Testis (tissue), 3 donors: ENCODE data around the gene ANTXR2. TPM values are rescaled to one million over a fixed set of nuclear protein-coding genes. Genes with fewer than 3 reads are reported as not detected.

Experiments
- DNase-seq: peaks from one replicate; pipeline ENCODE4 v3.0.0-alpha.2; 2019
- H3K27ac ChIP-seq, 2 donors: fragments of 200-600 bp; sonication (generic); one replicate each; pipeline ENCODE4 v1.5.1; 2019
- H3K27me3 ChIP-seq: fragments of 200-600 bp; sonication (generic); one replicate; pipeline ENCODE4 v1.5.1; 2019
- H3K36me3 ChIP-seq: fragments of 200-600 bp; sonication (generic); one replicate; pipeline ENCODE4 v1.5.1; 2017; ENCODE audit warnings: low read depth; ENCODE audit errors: missing control alignments
- H3K4me1 ChIP-seq: fragments of 200-600 bp; sonication (generic); one replicate; pipeline ENCODE4 v1.5.1; 2019
- H3K4me3 ChIP-seq, 2 donors: fragments of 200-600 bp; sonication (generic); one replicate each; pipeline ENCODE4 v1.5.1; 2017 to 2019
- H3K9me3 ChIP-seq: fragments of 200-600 bp; sonication (generic); one replicate; pipeline ENCODE4 v1.5.1; 2017
- CTCF ChIP-seq, 3 experiments: fragments of 450-650 bp in 2 of 3; fragments of 200-600 bp in 1 of 3; sonication (generic) in 1 of 3; IDR thresholded peaks; one replicate each; pipeline ENCODE4 v1.5.1; 2016 to 2019; ENCODE audit warnings: antibody characterized with exemption in 3 of 3, mild to moderate bottlenecking in 2 of 3, moderate library complexity in 1 of 3
- POLR2A ChIP-seq: fragments of 450-650 bp; IDR thresholded peaks from one replicate; pipeline ENCODE4 v1.6.1; 2017; ENCODE audit warnings: antibody characterized with exemption, mild to moderate bottlenecking, moderate library complexity
- WGBS, 2 donors: methylation state at CpG; one replicate each; pipeline ENCODE4 v1.1.5; 2018; 5-methylcytosine and 5-hydroxymethylcytosine counted together
- intact Hi-C: fragments of 100-400 bp; cut with DNase I; formaldehyde crosslinking; loops from one replicate; pipeline ENCODE4 v1.15.1; 2023; ENCODE audit warnings: low total_unique reads
- polyA plus RNA-seq: library from polyadenylated mRNA; stranded (reverse); fragments of 350-450 nt; fragmentation: Illumina TruSeq; extraction: RNeasy Lipid Tissue Mini Kit (QIAGEN cat#74804); gene quantifications from one replicate; pipeline ENCODE4 v1.2.3, GENCODE V29; 2014; ENCODE audit warnings: low read depth, low replicate concordance; ENCODE audit not compliant: insufficient read depth
- total RNA-seq, 2 donors: library from RNA; depleted of rRNA; stranded (reverse); fragments of >200 nt; gene quantifications; one replicate each; pipeline ENCODE4 v1.2.3, GENCODE V29; 2016

ANTXR2 gene
- total and polyA plus RNA-seq, 3 donors from 2014 or later, result 23.8 to 30.8 (median 30.4) TPM

- no peak for DNase-seq
- H3K27me3 ChIP-seq, result no peaks in the 10 kb centered on the region
- no peaks in the 10 kb centered on the region for H3K36me3 ChIP-seq
- H3K4me1 ChIP-seq, result no peaks in the 10 kb centered on the region
- intact Hi-C loops, result loop anchor here (5.0 to 10.0 kb wide), 2 partner anchors 111 to 1111 kb away; no protein-coding TSS in a partner anchor
- H3K27ac ChIP-seq, result peak overlapping the region; percentile 82 to 89
- peak overlapping the region; percentile 86 to 94 for H3K4me3 ChIP-seq
- H3K9me3 ChIP-seq, result no peaks in the 10 kb centered on the region
- no peak for TF ChIP-seq POLR2A
- TF ChIP-seq CTCF (IDR thresholded peaks at IDR 0.05), result no peak
- WGBS, 2 donors, result 22 to 26% methylated on average over 4 of the region's 4 CpGs
These were observed 512 bp upstream of the ANTXR2 start for GRCh38 chr4:80073473-80074008.

GRCh38 chr4:80072228-80072743 is 743 bp downstream of the ANTXR2 start:
- intact Hi-C loops, result loop anchor here (5.0 to 10.0 kb wide), 2 partner anchors 113 to 1110 kb away; no protein-coding TSS in a partner anchor
- 0% methylated on average over 29 of the region's 37 CpGs; no CpG with 5 or more reads in 1 of the 2 donors for WGBS, 2 donors
- Histone ChIP-seq H3K4me1 (no peaks in the 10 kb centered on the region), H3K36me3 (no peaks in the 10 kb centered on the region), H3K27ac (peak overlapping the region; percentile 82 to 89), H3K27me3 (no peaks in the 10 kb centered on the region), H3K4me3 (peak overlapping the region; percentile 86 to 94), H3K9me3 (no peaks in the 10 kb centered on the region)
- TF ChIP-seq POLR2A (no peak), CTCF (IDR thresholded peaks at IDR 0.05) (peak in 1 of 3 experiments; percentile 5)
- peak; percentile 74 for DNase-seq

- no peaks in the 10 kb centered on the region for H3K4me1 ChIP-seq
- H3K36me3 ChIP-seq, result no peaks in the 10 kb centered on the region
- 4 to 6% methylated on average over 11 to 13 of the region's 15 CpGs for WGBS, 2 donors
These were observed 1.3 kb downstream of the ANTXR2 start for GRCh38 chr4:80071604-80072227.

GRCh38 chr4:80070880-80071603 is 2.0 kb downstream of the ANTXR2 start:
- 26 to 37% methylated on average over 6 of the region's 6 CpGs for WGBS, 2 donors
- H3K9me3 ChIP-seq, result no peaks in the 10 kb centered on the region
- H3K36me3 ChIP-seq, result no peaks in the 10 kb centered on the region
- no peak for DNase-seq
- H3K4me1 ChIP-seq, result no peaks in the 10 kb centered on the region
- H3K4me3 ChIP-seq, result peak overlapping the region; percentile 86 to 94
- peak overlapping the region; percentile 82 to 89 for H3K27ac ChIP-seq
- no peak for TF ChIP-seq POLR2A
- no peak for TF ChIP-seq CTCF (IDR thresholded peaks at IDR 0.05)
- intact Hi-C loops, result loop anchor here (5.0 to 10.0 kb wide), 2 partner anchors 114 to 1109 kb away; no protein-coding TSS in a partner anchor
- H3K27me3 ChIP-seq, result no peaks in the 10 kb centered on the region

More at GRCh38 chr4:80071604-80072227, 1.3 kb downstream of the ANTXR2 start:
- intact Hi-C loops, result loop anchor here (5.0 to 10.0 kb wide), 2 partner anchors 113 to 1109 kb away; no protein-coding TSS in a partner anchor
- no peak for DNase-seq
- TF ChIP-seq POLR2A (no peak), CTCF (IDR thresholded peaks at IDR 0.05) (no peak)
- no peaks in the 10 kb centered on the region for H3K27me3 ChIP-seq
- peak overlapping the region; percentile 82 to 89 for H3K27ac ChIP-seq
- peak overlapping the region; percentile 86 to 94 for H3K4me3 ChIP-seq
- no peaks in the 10 kb centered on the region for H3K9me3 ChIP-seq
